HG03520 (cell line): ENCODE results near the gene FER1L5.

Experiments
- ATAC-seq: cut with Tn5 transposase; IDR thresholded peaks from one replicate; pipeline ENCODE4 v1.9.1; 2021; ENCODE audit warnings: mild to moderate bottlenecking, moderate library complexity; ENCODE audit not compliant: unreplicated experiment

The FER1L5 gene

GRCh38 chr2:96679848-96680247 is 37.3 kb downstream of the FER1L5 start:
- no peak for ATAC-seq

GRCh38 chr2:96680561-96681141 is 38.1 kb downstream of the FER1L5 start:
- ATAC-seq: no peak

GRCh38 chr2:96681540-96681939 is 39.0 kb downstream of the FER1L5 start:
- ATAC-seq: no peak

GRCh38 chr2:96683307-96683706 is 40.7 kb downstream of the FER1L5 start:
- ATAC-seq: no peak

DNA sequence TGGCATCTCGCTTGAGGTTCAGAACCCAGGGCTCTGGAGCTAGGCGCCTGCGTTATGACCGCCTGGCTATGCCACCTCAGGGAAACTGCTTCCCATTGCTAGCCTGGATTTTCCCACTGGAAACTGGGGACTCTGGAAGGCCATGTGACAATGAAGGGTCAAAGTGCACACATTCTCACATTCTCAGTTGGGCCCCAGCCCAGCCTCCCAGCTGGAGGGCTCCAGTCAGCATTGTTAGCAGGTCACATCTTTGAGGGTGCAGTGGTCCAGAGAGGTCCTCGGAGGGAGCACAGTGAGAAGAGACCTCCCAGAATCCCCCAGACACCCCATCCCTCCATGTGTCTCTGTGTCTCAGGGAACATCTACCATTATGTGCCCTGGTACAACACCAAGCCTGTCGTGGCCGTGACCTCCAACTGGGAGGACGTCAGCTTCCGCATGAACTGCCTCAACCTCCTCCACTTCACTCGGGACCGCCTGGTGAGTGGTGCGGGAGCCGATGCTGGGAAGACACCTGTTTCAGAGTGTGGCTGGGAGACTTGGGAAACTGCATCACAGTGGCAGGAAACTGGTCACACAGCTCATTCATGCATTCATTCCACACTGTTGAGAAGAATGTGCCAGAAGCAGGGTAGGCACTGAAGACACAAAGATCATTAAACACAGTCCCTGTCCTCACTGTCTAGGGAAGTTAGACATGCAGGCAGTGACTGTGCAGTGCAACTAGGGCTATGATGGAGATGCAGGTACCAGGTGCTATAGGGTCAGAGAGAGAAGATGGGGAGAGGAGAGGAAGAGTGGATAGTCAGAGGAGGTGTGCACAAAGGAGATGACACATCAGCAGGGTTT is 41.6 kb downstream of the FER1L5 start:
- ATAC-seq: no peak

GRCh38 chr2:96684883-96685576 is 42.5 kb downstream of the FER1L5 start:
- no peak for ATAC-seq

DNA sequence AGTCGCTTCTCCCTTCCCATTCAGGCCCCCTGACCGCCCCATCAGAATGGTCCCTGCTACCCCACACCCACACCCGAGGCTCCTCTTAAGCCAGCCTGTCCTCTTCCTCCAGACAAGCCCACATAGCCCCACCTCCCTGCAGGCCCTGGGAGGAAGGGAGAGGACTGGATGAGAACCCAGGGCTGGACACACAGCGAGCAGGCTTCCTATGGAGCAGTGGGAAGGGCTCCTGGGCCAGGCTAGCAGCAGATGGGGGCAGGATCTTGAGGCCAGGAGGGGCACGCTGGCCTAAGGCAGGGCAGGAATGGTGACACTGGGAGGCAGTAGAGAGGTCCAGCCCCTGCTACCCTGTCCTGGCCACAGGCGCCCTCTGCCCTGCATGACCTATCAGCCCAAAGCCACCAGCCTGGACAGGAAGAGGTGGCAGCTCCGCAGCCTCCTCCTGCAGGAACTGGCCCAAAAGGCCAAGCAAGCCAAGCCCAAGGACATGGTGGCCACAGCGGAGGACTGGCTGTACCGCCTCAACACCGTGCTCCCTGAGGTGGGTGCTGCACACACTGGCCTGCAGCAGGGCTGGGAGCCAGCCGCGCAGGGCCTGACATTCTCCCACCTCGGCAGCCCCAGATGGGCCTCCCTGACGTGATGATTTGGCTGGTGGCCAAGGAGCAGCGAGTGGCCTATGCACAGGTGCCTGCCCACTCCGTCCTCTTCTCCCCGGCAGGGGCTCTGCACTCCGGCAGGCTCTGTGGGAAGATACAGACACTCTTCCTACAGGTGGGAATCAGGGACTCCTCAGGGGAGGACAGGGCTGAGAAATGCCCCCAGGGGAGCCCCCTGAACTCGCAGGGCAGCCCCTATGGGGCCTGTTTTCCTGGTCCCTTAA is 43.3 kb downstream of the FER1L5 start:
- no peak for ATAC-seq

- no peak for ATAC-seq
Measured at GRCh38 chr2:96687266-96687665, 44.7 kb downstream of the FER1L5 start.

DNA sequence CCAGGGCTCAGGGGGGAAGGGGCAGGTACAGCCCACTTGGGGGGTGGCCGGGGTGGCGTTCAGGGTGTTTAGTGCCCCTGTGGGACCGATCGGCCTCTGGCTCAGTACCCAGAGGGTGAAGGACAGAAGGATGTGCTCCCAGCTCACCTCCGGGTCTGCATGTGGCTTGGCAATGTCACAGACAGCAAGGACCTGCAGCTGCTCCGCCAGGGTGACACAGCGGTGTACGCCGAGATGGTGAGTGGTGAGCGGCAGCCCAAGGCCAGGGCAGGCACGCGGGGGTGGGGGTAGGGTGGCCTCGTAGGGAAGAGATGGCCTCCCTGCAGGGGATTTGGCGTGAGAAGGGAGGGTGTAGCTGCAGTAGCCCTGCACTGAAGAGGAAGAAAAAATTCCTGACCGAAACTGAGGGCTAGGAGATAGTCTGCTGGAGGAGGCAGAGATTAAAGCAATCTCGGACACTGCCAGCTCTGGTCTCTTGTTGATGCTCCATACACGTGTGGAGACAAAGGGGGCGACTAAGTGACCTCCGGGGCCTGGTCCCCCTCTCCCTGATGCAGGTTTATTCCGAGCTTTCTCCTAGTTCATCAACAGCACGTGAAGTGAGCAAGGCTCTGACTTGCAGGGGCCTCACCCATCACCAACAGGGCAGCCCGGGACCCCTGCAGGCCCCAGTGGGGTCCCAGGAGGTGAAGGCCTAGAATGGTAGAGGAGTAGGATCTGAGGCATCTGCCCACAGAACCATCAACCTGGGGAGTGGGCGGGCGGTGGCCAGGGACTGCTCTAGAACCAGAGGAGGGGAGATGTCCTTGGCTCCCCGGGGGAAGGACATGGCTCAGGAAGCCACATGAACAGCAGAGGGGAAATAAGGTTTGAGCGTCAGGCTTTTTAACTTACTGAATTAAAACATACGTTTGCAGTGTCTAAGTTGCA is 45.4 kb downstream of the FER1L5 start:
- no peak for ATAC-seq

- no peak for ATAC-seq
Measured at GRCh38 chr2:96688649-96689430, 46.3 kb downstream of the FER1L5 start.

- ATAC-seq: no peak
Measured at GRCh38 chr2:96689431-96689991, 46.9 kb downstream of the FER1L5 start.

GRCh38 chr2:96690306-96691021 is 47.9 kb downstream of the FER1L5 start:
- ATAC-seq: no peak

- ATAC-seq: no peak
Measured at GRCh38 chr2:96691022-96691612, 48.6 kb downstream of the FER1L5 start.

- no peak for ATAC-seq
Measured at GRCh38 chr2:96692094-96692971, 49.8 kb downstream of the FER1L5 start.

GRCh38 chr2:96693286-96694200 is 51.0 kb downstream of the FER1L5 start:
- ATAC-seq: no peak

GRCh38 chr2:96694279-96694678 is 51.7 kb downstream of the FER1L5 start:
- ATAC-seq: no peak
